ENCODE results near the gene GNLY.

The GNLY gene

DNA sequence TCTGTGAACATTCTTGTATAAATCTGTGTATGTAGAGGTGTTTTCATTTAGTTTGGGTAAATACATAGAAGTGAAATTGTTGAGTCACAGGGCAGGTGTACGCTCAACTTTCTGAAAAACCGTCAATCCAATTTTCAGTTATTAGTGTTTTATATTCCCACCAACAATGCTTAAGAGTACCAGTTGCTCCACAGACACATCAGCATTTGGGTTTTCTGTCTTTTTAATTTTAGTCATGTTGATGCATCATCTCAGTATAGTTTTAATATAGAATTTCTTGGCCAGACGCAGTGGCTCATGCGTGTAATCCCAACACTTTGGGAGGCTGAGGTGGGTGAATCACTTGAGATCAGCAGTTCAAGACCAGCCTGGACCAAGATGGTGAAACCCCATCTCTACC lies 3.2 kb upstream of the GNLY start:
- DNase-seq, result no peak

DNA sequence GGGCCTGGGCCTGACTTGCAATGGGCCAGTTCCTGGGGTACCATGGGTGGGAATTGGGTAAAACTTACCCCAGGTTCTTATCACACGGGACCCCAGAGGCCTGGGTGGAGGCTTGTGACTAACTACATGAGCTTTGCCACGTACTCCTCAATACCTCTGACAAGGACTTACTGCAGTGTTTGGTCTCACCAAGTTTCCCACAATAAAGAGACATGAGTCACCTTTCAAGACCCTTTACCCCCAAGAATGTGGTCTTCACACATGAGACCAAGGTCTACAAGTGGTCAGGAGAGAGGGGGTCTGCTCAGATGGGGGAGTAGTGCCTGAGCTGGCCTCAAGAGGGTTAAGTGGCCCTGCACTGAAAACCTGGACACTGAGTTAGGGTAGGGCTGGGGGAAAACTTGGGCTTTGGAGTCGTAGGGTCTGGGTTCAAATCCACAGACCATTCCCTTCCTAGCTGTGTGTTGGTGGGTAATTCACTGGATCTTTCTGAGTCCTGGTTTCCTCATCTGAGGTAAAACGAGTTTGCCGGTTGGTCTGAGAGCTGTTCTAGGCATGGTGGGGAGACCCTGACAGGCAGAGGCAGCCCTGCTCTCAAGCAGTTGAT lies 2.0 kb upstream of the GNLY start:
- DNase-seq, result no peak

DNA sequence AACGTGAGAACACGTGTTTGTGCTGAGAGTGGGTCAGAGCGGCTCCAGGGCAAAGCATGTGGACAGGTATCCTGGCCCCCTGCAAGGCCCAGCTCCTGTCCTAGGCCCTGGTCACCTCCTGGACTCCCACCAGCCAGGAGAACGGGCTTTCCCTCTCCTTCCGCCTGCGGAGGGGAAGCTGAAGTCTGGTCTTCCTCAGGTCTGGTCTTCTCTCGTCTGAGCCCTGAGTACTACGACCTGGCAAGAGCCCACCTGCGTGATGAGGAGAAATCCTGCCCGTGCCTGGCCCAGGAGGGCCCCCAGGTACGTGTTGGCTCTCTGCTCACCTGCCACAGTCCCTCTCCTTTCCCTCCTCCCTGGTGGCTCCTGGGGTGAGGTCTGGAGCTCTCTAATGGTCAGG lies 963 bp downstream of the GNLY start:
- no peak for DNase-seq

DNA sequence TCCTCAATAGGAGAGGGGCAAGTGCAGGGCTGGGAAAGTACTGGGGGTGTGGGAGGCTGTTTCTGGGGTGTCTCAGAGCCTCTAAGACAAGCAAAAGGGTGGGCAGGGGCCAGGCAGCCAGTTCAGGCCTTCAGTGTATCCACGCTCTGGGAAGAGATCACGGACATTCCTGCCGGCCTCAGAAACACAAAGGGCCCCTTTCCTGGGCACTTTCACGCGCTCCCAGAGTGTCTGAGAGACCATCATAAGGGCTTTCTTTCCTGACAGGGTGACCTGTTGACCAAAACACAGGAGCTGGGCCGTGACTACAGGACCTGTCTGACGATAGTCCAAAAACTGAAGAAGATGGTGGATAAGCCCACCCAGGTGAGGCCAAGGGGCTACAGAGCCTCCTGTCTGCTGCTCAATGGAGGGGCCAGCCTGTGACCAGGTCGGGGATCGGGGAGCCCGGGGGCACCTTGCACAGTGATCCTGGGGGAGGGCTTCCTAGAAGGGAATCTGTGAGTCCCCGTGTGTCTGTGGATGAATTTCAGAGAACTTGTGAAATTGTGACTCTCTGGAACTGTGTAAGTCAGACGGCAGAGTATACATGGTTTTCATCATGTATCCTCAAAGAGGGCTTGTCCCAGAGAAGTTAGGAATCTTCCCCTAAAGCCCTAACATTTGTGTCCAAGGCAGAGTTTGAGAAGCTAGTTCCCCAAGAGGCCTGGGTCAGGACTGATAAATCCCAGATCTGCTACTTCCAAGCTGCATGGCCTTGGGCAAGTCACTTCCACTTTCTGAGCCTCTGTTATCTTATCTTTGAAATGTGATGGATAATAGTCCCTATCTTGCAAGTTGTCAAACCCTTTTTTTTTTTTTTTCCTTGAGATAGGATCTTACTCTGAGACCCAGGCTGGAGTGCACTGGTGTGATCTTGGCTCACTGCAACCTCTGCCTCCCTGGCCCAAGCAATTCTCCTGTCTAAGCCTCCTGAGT lies 1.8 kb downstream of the GNLY start:
- no peak for DNase-seq

DNA sequence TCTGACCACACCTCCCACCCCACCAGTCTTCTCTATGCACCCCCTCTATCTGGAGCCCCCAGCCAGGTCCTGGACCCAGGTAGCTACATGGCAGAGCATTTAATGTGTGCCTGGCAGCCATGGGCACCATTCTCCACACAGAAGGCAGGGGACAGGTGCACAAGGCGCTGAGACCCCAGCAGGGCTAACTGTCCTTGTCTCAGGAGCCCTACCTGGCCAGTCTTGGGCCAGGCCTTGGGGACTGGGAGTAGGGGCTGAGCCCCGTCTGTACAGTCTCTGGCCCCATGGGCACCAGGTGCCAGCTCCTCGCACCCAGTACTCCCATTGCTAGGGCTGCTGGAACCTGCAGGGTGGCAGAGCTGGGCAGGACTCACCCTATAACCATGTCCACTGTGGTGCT lies 2.9 kb downstream of the GNLY start:
- DNase-seq, result no peak

DNA sequence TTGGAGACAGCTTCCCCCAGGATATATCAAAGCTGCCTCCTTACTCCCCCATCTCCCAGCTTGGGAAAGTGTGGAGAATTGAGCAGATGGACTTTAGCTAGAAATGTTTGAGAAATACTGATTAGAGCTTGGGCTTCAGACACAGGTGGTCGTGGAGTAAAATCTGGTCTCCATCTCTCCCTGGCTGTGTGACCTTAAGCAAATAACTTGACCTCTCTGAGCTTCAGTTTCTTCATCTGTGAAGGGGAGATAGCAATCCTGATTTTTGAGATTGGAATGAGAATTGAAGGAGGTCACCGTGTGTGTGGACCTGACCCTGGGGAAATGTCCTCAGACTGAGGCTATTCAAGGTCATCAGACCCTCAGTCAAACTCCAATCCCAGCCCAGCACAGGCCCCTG lies 3.6 kb downstream of the GNLY start:
- no peak for DNase-seq

DNA sequence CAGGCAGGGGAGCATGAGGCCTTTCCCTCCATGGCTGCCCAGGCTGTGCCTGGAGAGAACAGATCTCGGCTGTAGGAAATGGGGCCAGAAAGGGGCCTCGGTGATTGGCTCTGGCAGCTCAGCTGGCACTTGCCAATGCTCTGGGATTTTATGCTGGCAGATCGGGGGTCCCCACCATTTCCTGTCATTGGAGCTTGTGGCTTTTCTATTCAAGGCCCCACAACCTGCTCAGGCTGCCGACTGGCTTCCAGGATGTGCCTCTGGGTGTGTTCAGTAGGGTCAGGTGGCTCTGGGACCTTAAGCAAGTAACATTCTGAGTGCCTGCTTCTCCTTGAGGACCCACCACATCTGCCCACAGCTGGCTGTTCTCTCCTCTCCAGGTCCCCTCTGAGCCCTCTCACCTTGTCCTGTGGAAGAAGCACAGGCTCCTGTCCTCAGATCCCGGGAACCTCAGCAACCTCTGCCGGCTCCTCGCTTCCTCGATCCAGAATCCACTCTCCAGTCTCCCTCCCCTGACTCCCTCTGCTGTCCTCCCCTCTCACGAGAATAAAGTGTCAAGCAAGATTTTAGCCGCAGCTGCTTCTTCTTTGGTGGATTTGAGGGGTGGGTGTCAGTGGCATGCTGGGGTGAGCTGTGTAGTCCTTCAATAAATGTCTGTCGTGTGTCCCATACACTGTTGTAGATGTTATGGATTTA lies 4.2 kb downstream of the GNLY start:
- no peak for DNase-seq

DNA sequence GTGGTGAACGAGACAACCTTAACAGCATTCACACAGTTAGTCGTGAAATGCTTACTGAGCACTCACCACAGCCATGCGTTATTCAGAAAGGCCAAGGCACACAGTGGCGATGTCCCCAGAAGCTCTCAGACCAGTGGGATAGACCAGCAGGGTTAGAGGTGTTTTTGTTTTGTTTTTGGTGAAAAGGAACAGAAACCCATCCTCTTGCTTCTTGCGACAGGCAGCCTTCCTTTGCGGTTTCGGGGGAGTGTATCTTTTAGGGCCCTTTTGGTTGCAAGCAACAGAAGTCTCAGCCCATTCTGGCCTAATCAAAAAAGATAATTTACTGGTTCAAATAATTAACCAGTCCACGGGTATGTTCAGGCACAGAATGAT lies 4.7 kb downstream of the GNLY start:
- no peak for DNase-seq

DNA sequence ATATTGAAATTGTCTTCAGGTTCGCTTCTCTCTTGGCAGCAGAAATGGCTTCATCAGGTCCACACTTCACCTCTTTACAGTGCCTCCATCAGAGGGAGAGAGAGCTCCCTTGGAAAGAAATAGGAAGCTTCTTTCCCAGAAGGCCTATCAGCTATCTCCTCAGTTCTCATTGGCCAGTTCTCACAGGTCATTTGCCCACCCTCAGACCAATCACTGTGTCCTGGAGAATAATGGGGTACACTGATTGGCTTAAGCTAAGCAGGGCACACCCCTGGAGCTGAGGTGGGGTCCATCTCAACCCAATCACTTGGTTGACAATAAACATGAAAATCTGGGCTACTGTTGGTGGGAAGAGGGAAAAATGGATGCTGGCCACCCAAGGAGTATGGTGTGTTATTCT lies 5.2 kb downstream of the GNLY start:
- no peak for DNase-seq

DNA sequence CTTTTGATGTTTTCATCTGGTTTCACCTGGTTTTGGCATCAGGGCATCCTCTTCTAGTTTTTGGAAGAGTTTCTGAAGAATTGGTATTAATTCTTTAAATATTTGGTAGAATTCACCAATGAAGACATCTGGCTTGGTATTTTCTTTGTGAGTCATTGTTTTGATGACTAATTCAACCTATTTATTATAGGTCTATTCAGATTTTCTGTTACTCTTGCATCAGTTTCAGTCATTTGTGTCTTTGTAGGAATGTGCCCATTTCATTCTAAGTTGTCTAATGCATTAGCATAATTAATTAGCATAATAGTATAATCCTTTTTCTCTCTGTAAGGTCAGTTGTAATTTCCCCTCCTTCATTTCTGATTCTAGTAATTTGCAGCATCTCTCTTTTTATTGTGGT lies 8.0 kb downstream of the GNLY start:
- peak; percentile 49 for DNase-seq

DNA sequence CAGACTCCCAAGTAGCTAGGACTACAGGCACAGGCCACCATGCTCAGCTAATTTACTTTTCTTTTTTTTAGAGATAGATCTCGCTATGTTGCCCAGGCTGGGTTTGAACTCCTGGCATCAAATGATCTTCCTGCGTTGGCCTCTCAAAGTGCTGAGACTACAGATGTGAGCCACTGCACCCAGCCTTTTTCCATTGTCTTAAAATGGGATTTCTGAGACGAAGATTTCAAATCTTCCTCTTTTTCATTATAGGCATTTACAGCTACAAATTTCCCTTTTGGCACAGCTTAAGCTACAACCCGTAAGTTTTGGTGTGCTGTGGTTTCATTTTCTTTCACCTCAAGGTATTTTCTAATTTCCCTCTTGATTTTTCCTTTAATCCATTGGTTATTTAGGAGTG lies 8.6 kb downstream of the GNLY start:
- DNase-seq, result no peak

DNA sequence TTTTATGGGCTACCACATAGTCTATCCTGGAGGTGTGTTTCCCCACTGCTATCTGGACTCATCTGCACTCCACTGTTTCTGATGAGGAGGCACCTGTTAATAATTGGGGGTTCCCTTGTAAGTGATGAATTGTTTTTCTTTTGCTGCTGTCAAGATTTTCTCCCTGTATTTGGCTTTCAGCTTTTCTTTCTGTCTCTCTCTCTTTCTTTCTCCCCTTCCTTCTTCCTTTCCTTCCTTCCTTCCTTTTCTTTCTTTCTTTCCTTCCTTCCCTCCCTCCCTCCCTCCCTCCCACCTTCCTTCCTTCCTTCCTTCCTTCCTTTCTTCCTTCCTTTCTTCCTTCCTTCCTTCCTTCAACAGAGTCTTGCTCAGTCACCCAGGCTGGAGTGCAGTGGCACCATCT lies 9.2 kb downstream of the GNLY start:
- DNase-seq, result no peak

DNA sequence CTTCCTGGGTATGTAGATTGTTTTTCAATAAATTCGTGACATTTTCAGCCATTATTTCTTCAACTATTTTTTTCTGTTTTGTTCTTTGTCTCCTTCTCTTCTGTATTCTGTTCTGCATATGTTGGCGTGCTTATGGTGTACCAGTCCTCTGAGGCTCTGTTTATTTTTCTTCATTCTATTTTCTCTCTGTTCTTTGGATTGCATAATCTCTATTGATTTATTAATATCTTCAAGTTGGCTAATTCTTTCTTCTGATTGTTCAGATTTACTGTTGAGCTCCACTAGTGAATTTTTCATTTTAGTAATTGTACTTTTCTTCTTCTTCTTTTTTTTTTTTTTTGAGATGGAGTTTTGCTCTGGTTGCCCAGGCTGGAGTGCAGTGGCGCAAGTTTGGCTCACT lies 9.9 kb downstream of the GNLY start:
- DNase-seq, result no peak

DNA sequence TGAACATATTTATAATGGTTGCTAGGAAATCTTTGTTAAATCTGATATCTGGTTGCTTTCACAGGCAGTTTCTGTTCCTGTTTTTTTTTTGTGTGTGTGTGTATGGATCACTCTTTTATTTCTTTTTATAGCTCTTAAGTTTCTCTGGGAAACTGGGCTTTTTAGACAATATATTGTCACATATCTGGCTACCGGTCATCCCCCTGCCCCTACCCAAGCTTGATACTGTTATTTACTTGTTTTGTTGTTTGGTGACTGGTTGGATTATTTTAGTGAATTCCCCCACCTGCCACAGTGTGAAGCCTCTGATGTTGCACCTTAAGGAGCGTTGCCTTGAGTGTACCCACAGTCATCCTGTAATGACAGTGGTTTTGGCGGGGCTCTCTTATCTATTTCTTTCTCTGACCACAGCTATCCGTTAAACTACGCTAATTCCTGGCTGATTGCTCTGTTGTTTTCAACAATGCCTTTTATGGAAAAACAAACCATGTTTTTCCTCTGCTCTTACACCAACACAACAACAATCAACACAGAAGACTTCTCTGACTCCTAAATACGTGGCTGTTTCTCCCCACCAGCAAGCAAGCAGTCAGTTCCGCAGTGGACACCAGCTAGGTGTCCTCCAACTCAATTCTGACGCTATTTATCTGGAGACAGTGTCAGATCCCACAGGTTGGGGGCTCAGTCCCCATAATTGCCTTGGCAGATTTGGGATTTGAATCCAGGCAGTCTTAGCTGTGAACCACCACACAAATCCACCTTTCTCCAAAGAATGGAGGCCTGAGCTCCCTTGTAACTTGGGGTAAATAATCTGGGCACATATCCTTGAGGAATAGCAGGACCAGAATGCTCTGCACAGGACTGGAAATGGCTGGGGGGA lies 10.9 kb downstream of the GNLY start:
- DNase-seq, result peak; percentile 74

DNA sequence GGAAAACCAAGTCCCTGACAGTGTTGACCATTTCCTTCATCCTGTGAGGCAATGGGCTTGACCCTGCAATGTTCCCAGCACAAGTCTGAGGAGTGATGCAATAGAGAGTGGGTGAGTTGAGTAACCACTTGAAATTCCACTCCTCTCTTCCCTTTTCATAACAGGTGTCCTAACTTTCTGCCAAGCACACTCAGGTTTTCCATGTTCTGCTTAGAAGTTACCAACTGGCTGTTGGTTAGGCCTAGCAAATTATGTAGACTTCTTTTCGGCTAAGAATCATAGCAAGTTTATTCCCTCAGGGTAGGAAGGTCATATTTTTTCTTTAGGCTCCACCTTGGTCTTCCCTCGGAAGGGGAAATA lies 11.5 kb downstream of the GNLY start:
- no peak for DNase-seq

DNA sequence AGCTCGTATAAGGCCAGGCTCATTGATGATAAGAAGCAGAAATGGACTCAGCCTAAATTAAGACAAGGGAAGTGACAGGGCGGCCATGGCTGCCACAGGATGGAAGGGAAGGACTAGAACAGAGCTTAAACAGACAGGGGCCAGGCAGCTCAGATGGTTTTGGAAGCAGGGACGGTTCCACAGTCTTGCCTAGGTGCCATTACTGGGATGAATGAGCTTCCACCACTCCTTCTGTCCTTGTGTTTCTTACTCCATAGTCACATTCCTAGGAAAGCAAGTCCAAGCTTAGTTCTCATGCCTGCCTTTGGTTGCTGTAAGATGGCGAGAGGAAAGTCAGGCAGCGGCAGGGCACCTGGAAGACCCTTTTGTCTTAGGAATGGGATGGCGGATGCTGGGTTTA lies 11.9 kb downstream of the GNLY start:
- no peak for DNase-seq

DNA sequence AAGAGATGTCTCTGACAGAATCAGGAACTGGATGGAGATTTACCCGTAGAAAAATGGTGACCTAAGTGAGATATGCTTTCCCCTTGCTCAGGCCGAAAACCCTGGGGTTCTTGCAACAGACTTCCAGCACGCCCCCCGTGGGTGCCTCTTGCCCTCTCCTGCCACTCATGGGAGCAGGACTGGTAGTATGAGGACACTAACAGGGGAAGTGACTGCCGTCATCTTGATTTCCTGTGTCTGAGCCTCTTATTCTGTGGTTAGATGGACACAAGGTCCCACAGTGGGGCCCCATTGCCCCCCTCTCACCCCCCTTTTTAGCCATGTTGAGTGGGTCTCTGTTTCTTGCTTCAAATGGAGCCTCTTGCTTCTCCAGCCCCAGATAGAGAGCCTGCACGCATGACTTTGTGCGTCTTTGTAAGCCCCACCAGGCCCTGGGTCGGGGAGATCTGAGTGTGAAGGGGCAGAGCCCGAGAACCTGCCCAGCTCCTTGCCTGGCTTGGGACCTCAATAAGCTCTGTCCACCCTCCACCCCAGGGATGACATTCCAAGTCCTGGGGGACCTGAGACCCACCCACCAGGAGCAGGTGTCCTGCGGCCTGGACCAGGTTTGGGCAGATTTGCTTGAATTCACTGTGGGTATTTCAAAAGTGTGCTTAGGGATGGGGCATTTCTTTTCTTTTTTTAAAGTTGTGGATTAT lies 12.6 kb downstream of the GNLY start:
- DNase-seq, result no peak

DNA sequence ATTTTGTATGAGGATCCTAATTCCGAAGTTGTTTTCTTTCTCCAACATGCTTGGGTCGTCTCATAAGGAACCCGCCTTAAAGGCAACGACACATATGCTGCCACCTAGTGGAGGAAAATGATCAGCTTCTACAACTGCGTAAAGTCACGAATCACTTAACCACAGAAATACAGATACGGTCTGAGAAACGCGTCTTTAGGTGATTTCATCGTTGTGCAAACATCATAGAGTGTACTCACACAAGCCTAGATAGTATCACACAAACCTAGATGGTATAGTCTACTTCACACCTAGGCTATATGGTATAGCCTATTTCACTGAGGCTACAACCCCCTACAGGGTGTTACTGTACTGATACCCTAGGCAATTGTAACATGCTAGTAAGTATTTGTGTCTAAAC lies 13.1 kb downstream of the GNLY start:
- DNase-seq, result peak; percentile 89

DNA sequence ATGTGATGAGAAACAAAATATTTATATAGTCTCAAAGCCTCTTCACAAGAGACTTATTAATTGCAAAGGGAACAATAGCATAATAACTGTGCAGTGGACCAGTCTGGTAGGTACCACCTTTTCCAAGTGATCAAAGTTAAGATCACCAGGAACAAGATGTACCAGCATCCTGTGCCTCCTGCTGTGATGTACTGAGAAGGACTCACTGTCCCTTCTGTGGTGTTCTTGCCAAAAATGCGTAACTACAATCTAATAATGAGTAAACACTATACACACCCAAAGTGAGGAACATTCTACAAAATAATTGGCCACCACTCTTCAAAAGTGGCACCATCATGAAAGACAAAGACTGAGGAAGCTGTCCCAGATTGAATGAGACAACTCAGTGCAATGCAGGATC lies 14.5 kb downstream of the GNLY start:
- DNase-seq, result no peak

DNA sequence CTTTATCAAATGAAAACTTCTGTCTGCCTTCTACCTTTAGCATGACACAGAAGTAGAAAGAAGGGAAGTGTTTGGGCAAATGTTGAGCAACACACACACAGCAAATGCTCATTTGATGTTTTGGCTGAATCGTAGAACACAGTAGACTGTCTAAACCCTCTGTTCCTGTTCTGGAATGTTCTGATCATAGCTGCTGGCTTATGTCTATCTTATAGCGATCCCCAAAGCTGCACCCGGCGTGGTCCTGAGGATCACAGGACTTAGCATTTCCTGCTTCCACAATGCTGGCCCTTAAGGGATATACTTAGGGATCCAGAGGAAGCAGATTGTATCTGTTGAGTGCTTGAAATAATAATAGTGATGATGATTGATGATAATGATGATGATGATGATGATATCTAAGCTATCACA lies 15.2 kb downstream of the GNLY start:
- DNase-seq, result no peak

DNA sequence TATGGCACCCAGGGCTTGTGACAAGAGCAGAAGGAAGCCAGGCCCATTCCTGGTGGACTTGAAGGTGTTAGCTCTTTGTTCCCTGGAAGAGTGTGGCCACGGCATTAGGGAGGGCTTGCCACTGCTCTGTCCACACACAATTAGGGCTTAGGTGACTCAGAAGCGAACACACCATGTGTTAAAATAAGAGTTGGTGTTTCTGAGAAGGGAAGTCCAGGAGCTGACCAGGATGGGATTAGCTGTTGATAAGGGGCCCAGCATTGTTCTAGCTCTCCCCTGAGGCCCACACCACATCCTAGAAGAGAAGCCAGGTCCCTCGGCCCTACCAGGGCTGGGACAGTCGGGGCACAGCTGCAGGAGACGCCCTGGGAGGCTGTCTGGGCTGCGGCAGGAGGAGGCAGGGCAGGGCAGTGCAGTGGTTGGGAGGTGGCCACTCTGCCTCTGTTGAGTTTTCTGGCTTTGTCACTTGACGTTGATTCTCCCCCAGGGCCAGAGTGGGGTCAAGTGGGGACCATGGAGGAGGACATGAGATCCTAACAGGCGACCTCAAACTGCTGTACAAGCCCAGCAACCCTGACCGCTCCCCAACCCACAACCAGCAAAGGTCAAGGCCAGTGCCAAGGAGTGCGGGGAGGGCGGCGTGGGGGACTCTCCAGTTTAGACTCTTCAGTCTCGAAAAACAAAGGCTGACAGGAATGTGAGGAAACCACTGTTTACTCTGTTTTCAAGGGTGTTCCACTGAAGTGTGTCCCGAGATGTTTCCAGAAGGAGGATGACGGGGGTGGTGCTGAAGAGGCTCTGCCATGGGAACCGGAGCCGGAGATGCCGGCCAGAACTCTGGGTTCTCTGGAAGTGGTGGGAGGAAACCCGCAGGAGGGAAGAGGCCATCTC lies 16.8 kb downstream of the GNLY start:
- DNase-seq, result no peak

Measured in activated CD4-positive, alpha-beta T cell treated with anti-CD3 and anti-CD28 coated beads, Interleukin-10, Interleukin-2, amounts not matched to agents 100 ng/mL and 50 ng/mL, durations not matched to agents 16 hours and 8 hours (primary cell).